Brain microvascular endothelial cell (primary cell): ENCODE data around the gene PMEPA1.

ENCODE experiments used
- DNase-seq: peaks from one replicate; pipeline ENCODE4 v3.0.0-alpha.2; 2020
- H3K27ac ChIP-seq: fragments of 250-450 bp; sonication (Bioruptor Pico); 2 replicates; pipeline ENCODE4 v1.5.1; 2020; ENCODE audit warnings: mild to moderate bottlenecking, moderate library complexity
- H3K27me3 ChIP-seq: fragments of 250-450 bp; sonication (Bioruptor Pico); replicated peaks from 2 replicates; pipeline ENCODE4 v1.5.1; 2020; ENCODE audit warnings: mild to moderate bottlenecking
- H3K36me3 ChIP-seq: fragments of 250-450 bp; sonication (Bioruptor Pico); replicated peaks from 2 replicates; pipeline ENCODE4 v1.5.1; 2020; ENCODE audit warnings: mild to moderate bottlenecking
- H3K4me3 ChIP-seq: 2 replicates; pipeline ENCODE4 v1.5.1; 2011; ENCODE audit warnings: low read depth, mild to moderate bottlenecking, control low read depth, low read length, moderate library complexity
- in situ Hi-C: cut with HindIII; loops from 2 replicates; pipeline ENCODE4 v1.10.0; 2017; ENCODE audit warnings: low sequenced_read_pairs, low pct_ligation_motif_present
- TF ChIP-seq, protein P1 (sequence below): IDR thresholded peaks from 2 replicates; pipeline ENCODE4 v1.5.1; 2011; ENCODE audit warnings: low read depth, mild to moderate bottlenecking, moderate library complexity, low read length, control low read depth, inconsistent platforms; ENCODE audit errors: missing control alignments

Gene PMEPA1

GRCh38 chr20:57695012-57695411 lies 14.8 kb downstream of the PMEPA1 start:
- DNase-seq, result no peak
- in situ Hi-C loops, result no loop called here
- TF ChIP-seq, protein P1, sequence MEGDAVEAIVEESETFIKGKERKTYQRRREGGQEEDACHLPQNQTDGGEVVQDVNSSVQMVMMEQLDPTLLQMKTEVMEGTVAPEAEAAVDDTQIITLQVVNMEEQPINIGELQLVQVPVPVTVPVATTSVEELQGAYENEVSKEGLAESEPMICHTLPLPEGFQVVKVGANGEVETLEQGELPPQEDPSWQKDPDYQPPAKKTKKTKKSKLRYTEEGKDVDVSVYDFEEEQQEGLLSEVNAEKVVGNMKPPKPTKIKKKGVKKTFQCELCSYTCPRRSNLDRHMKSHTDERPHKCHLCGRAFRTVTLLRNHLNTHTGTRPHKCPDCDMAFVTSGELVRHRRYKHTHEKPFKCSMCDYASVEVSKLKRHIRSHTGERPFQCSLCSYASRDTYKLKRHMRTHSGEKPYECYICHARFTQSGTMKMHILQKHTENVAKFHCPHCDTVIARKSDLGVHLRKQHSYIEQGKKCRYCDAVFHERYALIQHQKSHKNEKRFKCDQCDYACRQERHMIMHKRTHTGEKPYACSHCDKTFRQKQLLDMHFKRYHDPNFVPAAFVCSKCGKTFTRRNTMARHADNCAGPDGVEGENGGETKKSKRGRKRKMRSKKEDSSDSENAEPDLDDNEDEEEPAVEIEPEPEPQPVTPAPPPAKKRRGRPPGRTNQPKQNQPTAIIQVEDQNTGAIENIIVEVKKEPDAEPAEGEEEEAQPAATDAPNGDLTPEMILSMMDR, result no peak
- H3K27me3 ChIP-seq, result no peaks in the 10 kb centered on the region
- no peaks in the 10 kb centered on the region for H3K36me3 ChIP-seq
- no peak overlapping the region for H3K27ac ChIP-seq
- H3K4me3 ChIP-seq, result no peak overlapping the region

DNA sequence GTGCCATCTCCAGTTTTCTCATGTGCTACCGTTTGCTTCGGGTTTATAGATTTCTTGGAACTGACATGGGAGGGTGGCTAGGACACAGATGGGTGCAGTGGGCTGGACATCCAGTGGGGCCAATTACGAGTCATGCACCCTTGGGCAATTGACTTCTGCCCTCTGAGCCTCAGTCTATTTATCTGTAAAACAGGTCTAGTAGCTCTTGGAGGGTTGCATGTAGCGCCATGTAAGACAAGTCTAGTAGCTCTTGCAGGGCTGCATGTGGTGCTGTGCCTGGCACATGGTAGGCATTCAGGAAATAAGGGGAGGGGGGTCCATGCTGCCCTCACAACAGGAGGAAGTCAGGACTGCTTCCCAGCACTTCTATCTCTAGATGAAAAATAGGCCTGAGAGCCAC lies 15.3 kb downstream of the PMEPA1 start:
- H3K27me3 ChIP-seq, result no peaks in the 10 kb centered on the region
- no peak for DNase-seq
- in situ Hi-C loops, result no loop called here
- TF ChIP-seq, protein P1, result no peak
- no peaks in the 10 kb centered on the region for H3K36me3 ChIP-seq
- H3K27ac ChIP-seq, result no peak overlapping the region
- H3K4me3 ChIP-seq, result no peak overlapping the region

- Histone ChIP-seq H3K4me3 (no peak overlapping the region), H3K27me3 (no peaks in the 10 kb centered on the region), H3K27ac (no peak overlapping the region), H3K36me3 (no peaks in the 10 kb centered on the region)
- in situ Hi-C loops, result no loop called here
- TF ChIP-seq, protein P1, result no peak
- DNase-seq, result no peak
These were observed 16.0 kb downstream of the PMEPA1 start for GRCh38 chr20:57693670-57694329.

GRCh38 chr20:57693002-57693582 lies 16.7 kb downstream of the PMEPA1 start:
- H3K27me3 ChIP-seq, result no peaks in the 10 kb centered on the region
- DNase-seq, result no peak
- no peaks in the 10 kb centered on the region for H3K36me3 ChIP-seq
- H3K4me3 ChIP-seq, result no peak overlapping the region
- no peak overlapping the region for H3K27ac ChIP-seq
- in situ Hi-C loops, result no loop called here
- TF ChIP-seq, protein P1, result peak; percentile 36

GRCh38 chr20:57692393-57692792 lies 17.4 kb downstream of the PMEPA1 start:
- Histone ChIP-seq H3K27ac (no peak overlapping the region), H3K27me3 (no peaks in the 10 kb centered on the region), H3K4me3 (no peak overlapping the region), H3K36me3 (no peaks in the 10 kb centered on the region)
- in situ Hi-C loops, result no loop called here
- TF ChIP-seq, protein P1, result no peak
- no peak for DNase-seq

DNA sequence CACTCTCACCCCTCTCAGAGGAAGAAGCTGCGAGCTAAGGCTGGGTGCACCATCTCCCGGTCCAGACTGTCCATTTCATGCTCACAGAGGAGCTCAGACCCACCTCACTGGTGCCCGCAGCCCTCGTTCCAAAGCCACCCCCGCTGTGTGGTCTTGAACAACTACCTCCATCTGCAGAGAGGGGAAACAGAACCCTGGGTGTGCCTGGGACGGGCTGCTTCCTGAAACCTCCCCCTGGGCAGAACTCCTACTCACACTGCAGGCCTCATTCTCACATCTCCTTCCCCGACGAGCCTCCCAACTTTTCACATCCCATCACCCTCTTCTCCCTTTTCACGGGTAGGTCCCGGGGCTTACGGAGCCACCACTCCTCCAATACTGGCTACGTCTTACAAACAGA lies 18.1 kb downstream of the PMEPA1 start:
- in situ Hi-C loops, result no loop called here
- TF ChIP-seq, protein P1, result no peak
- DNase-seq, result no peak
- Histone ChIP-seq H3K36me3 (no peaks in the 10 kb centered on the region), H3K27ac (no peak overlapping the region), H3K27me3 (no peaks in the 10 kb centered on the region), H3K4me3 (no peak overlapping the region)
